GM19240 (cell line): ENCODE data around the gene CTNNA3.

ENCODE experiments used
- DNase-seq: peaks from one replicate; pipeline ENCODE4 v3.0.0; 2011; ENCODE audit warnings: low spot score; ENCODE audit not compliant: insufficient read length

CTNNA3 gene

GRCh38 chr10:66321723-66322665 lies 1374.0 kb downstream of the CTNNA3 start:
- DNase-seq = no peak

GRCh38 chr10:66318761-66319160 lies 1377.2 kb downstream of the CTNNA3 start:
- no peak for DNase-seq

DNA sequence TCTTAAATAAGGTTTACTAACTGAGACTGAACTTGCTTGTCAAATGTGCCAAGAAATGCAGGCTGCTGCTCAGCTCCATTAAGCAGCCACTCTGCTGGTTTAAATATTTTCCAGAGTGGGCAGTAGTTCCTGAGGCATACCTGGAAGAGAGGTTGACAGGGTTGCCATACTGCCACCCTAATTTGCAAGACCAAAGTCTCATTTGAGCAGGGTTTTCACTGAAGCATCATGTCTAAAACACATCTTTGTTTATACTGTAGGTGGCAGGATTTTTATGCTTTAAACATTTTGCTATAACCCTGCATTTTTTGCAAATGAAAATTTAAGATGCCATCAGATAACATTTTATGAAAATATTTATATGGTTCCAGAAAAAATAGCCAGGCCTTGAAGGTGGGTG lies 1388.2 kb downstream of the CTNNA3 start:
- DNase-seq = no peak

DNA sequence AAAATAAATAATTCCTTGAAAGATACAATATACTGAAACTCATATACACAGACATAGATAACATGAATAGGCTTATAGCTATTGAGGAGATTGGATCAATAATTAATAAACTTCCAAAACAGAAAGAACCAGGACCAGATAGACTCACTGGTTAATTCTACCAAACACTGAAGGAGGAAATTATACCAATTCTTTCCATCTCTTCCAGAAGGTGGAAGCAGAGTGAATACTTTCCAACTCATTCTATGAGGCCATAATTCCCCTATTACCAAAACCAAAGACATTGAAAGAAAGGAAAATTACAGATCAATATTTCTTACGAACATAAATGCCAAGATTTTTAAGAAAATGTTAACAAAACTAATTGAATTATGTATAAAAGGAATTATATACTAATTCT lies 1394.9 kb downstream of the CTNNA3 start:
- DNase-seq = no peak

DNA sequence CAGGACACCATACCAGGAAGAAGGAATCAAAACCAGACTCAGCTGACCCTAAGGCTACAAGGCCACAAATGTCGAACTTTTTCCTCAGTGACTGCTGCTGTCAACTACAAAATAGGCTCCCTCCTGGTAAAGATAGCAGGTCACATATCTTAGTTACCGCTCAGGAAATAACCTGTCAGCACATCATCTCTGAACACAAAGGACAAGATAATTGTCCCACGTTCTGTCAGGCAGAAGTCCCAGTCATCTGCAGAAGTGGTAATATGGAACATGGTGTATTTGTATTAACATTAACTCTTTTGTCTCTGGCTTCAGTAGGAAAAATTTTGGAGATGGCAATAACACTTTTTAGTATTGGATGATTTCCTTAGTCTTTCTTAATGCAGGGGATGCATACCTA lies 1400.4 kb downstream of the CTNNA3 start:
- DNase-seq = no peak

GRCh38 chr10:66294538-66294937 lies 1401.5 kb downstream of the CTNNA3 start:
- DNase-seq = no peak

- DNase-seq = no peak
These were observed 1403.1 kb downstream of the CTNNA3 start for GRCh38 chr10:66292922-66293321.

DNA sequence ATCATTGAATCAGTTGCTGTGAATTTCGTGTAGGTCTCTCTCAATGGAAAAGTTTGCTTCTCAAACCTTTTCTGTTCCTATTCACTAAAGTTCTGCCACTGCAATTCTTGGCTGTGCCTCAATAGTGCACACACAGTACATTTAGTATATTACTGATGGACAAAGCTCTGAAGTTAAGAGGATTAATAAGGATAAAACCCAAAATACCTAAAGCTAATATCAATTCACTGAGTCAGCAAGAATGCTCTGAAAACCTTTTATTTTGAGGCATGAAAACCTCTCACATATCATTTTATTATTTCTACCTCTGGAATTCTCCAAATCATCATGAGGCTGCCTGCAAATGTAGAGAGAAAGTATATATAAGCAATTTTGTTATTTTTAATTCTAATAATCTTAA lies 1403.5 kb downstream of the CTNNA3 start:
- DNase-seq = no peak

GRCh38 chr10:66291133-66291532 lies 1404.9 kb downstream of the CTNNA3 start:
- no peak for DNase-seq

- no peak for DNase-seq
These were observed 1411.4 kb downstream of the CTNNA3 start for GRCh38 chr10:66284621-66285020.

GRCh38 chr10:66283874-66284464 lies 1412.0 kb downstream of the CTNNA3 start:
- no peak for DNase-seq

- DNase-seq = no peak
These were observed 1412.9 kb downstream of the CTNNA3 start for GRCh38 chr10:66283064-66283463.

- DNase-seq = no peak
These were observed 1414.7 kb downstream of the CTNNA3 start for GRCh38 chr10:66281327-66281726.

DNA sequence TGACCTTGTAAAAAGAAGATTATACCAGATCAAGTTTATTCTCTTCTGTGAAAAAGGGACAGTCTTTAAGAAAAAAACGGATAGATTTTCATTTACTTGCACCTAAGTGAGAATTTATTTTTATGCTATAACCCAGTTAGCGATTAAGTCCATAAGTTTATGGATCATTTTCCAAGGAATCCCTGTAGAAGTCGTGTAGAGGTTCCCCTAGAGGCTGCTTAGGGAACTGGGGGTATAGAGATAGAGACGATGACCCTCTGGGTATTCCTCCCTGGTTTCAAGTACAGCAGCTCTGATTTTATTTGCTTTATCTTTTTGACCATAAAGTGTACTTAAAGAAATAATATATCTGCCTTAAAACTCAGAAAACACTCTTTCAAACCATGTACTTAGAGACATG lies 1418.5 kb downstream of the CTNNA3 start:
- no peak for DNase-seq

- no peak for DNase-seq
These were observed 1422.0 kb downstream of the CTNNA3 start for GRCh38 chr10:66273966-66274519.

DNA sequence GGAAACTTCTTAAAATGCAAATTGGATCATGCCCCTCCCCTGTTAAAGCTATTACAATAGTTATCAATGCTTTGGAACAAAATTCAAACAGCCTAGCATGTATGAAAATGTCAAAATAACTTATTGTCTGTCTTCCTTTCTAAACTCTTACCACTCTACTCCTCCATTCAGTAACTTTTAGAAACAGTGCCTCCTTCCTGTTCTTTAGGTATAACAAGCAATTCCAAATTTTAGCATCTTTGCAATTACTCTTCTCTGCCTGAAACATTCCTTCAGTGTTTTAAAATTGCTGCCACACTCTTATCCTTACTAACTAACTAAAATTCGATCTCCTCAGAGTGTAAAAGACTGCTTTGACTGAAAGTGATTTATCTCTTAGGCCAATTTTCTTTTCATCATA lies 1430.6 kb downstream of the CTNNA3 start:
- no peak for DNase-seq

GRCh38 chr10:66259836-66260235 lies 1436.2 kb downstream of the CTNNA3 start:
- DNase-seq = no peak

- no peak for DNase-seq
These were observed 1437.3 kb downstream of the CTNNA3 start for GRCh38 chr10:66258693-66259092.

GRCh38 chr10:66257801-66258200 lies 1438.2 kb downstream of the CTNNA3 start:
- DNase-seq = no peak

DNA sequence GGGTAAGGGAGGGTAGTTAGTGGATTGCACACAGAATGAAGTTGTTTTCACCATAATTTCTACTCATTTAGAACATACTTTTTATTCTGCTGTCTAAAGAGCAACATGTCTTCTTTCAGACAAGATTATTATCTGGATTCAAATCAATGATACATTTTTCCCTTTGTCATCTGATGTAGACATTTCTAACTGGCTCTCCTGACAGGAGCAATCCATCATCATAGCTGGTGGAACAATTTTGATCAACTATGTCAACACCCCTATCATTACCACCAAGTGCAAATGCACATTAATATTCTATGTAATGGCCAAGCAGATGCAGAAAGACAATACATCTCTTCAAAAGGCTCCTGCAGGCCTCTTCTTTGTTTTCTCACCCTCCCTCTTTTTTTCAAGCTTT lies 1443.0 kb downstream of the CTNNA3 start:
- DNase-seq = no peak

DNA sequence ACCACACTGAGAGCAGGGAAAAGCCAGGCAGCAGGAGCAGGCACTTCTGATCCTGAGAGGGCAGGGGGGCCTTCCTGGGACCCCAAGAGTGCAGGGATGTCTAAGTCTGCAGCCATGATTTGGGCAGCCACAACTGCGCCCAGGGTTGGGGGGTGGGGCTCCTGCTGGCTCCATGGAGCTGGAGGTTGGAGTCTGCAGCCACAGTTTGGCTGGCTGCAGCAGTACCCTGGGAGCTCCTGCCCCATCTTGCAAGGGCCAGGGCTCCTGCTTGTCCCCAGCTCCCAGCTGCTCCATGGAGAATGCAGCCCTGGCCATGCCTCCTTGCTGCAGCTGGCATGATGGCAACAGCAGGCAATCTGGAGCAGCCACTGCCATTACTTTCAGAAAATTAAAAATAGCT lies 1449.8 kb downstream of the CTNNA3 start:
- DNase-seq = no peak

GRCh38 chr10:66244953-66245352 lies 1451.0 kb downstream of the CTNNA3 start:
- DNase-seq = no peak

DNA sequence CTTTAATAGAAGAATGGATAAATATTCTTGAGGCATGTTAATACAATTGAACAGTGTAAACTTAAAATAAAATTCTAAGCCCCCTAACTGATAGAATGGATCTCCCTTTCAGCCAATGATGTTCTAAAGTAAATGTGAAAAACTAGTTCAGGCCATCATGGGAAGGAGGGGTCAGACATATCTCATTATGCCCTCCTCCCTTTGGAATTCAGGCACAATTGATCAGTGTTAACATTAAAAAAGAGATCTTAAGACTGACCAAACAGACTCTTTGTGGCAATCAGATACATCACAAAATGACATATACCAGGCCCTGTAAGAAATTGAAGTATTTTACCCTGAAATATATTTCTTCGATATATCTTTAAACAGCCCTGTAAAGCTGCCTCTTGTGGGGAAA lies 1453.1 kb downstream of the CTNNA3 start:
- no peak for DNase-seq
